HUES48 (cell line): ENCODE measurements around the gene KAZALD1.

Experiments
- H3K27ac ChIP-seq: one replicate; pipeline ENCODE4 v1.7.0; 2013; ENCODE audit warnings: low read depth, low read length, inconsistent platforms
- H3K27me3 ChIP-seq: 2 replicates; pipeline ENCODE4 v1.6.1; 2013; ENCODE audit warnings: mild to moderate bottlenecking, low read length; ENCODE audit not compliant: control insufficient read depth, insufficient read depth
- H3K36me3 ChIP-seq: 2 replicates; pipeline ENCODE4 v1.6.1; 2013; ENCODE audit warnings: low read length; ENCODE audit not compliant: control insufficient read depth, insufficient read depth
- H3K4me1 ChIP-seq: 2 replicates; pipeline ENCODE4 v1.6.1; 2013; ENCODE audit warnings: mild to moderate bottlenecking, low read length; ENCODE audit not compliant: control insufficient read depth, insufficient read depth
- H3K4me3 ChIP-seq: 2 replicates; pipeline ENCODE4 v1.5.1; 2013; ENCODE audit warnings: mild to moderate bottlenecking, low read depth, low read length
- H3K9ac ChIP-seq: 2 replicates; pipeline ENCODE4 v1.6.1; 2013; ENCODE audit warnings: mild to moderate bottlenecking, low read depth, low read length, moderate library complexity
- H3K9me3 ChIP-seq: 2 replicates; pipeline ENCODE4 v1.6.1; 2013; ENCODE audit warnings: low read length; ENCODE audit not compliant: control insufficient read depth, insufficient read depth

Gene KAZALD1

DNA sequence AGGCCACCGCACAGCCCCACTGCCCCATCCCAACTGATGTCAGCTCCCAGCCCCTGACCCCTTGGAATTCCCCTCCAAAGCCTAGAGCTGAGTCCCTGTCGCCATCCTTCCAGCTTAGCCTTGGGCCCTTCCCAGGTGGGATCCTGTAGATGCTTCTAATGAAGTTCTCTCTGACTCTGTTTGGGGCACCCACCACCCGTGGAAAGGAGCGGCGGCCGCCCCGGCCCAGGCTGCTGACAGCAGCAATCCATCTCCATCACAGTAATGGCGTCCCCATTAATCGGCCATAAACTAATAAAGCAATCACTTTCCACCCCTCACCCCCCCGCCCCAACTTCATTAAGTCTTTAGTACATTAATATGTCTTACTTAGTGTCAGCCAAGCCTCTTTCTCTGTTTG, 25.6 kb downstream of the KAZALD1 start:
- H3K9ac ChIP-seq = no peak overlapping the region
- peaks cover 29% of the 10 kb centered on the region for H3K27me3 ChIP-seq
- no peak overlapping the region for H3K27ac ChIP-seq
- H3K4me1 ChIP-seq = no peaks in the 10 kb centered on the region
- no peak overlapping the region for H3K4me3 ChIP-seq
- H3K36me3 ChIP-seq = no peaks in the 10 kb centered on the region
- no peaks in the 10 kb centered on the region for H3K9me3 ChIP-seq

DNA sequence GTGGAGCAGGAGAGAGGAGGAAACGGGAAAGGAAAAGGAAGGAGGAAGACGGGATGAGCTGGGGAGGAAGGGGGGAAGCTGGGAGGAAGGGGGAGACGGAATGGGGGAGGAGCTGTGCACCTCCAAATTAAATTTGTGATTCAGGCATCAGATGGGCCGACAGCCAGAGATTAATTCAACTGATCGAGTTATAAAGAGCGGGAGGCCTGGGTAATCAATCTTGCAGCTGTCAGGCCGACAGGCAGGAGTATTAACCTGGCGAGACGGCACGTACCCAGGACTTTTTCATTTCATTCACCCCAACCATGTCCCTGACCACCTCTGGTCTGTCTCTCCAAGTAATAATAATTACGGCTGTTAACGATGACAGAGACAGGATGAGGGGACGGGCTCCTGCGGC, 26.2 kb downstream of the KAZALD1 start:
- Histone ChIP-seq H3K27me3 (peaks cover 28% of the 10 kb centered on the region), H3K36me3 (no peaks in the 10 kb centered on the region), H3K27ac (no peak overlapping the region), H3K9me3 (no peaks in the 10 kb centered on the region), H3K4me1 (no peaks in the 10 kb centered on the region; the same call in 1 of the 2 replicates), H3K4me3 (no peak overlapping the region), H3K9ac (no peak overlapping the region)

DNA sequence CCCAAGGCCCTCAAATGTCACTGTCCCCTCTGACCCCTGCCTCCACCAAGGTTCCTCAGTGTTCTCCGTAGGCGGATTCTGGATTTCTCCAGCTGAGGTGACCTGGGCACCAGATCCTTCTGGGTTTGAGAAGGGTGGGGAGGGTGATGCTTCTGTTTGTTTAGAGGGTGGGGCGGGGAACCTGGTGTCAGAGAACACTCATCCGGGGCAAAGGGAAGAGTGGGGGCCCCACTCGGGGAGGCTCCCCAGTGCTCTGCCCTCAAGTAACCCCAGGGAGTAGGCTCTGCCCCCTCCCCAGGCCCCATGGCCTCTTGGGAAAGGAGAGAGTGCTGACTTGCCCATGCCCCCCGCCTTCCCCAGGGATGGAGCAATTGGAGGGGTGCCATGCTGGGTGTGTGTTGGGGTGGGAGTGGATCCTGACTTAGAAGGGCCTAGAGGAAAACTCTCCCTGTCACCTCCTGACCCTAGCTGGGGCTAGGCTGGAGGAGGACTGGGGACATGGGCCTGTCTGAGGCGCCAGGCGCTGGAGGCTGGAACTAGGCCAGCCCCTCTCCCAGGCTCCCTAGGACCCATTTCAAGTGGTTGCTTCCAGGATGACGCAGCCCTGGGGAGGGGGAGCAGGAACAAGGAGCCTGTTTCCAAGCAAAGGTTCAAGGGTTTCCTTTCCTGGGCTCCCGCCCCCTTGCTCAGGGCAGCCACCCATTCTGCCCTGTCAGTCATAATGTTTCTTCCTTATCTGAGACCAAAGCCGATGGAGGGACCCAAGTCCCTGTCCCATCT, 27.9 kb downstream of the KAZALD1 start:
- H3K27ac ChIP-seq = no peak overlapping the region
- no peaks in the 10 kb centered on the region for H3K36me3 ChIP-seq
- no peak overlapping the region for H3K9ac ChIP-seq
- H3K4me3 ChIP-seq = no peak overlapping the region
- H3K4me1 ChIP-seq = no peaks in the 10 kb centered on the region; the same call in 1 of the 2 replicates
- H3K9me3 ChIP-seq = no peaks in the 10 kb centered on the region
- peaks cover 27% of the 10 kb centered on the region for H3K27me3 ChIP-seq

- H3K9me3 ChIP-seq = no peaks in the 10 kb centered on the region
- peaks cover 26% of the 10 kb centered on the region for H3K27me3 ChIP-seq
Measured at GRCh38 chr10:101090597-101090996, 28.8 kb downstream of the KAZALD1 start.

GRCh38 chr10:101091546-101092290, 29.9 kb downstream of the KAZALD1 start:
- no peak overlapping the region for H3K4me3 ChIP-seq

More at GRCh38 chr10:101090597-101090996, 28.8 kb downstream of the KAZALD1 start:
- no peak overlapping the region for H3K27ac ChIP-seq
- no peaks in the 10 kb centered on the region for H3K36me3 ChIP-seq
- no peak overlapping the region for H3K4me3 ChIP-seq
- no peaks in the 10 kb centered on the region; the same call in 1 of the 2 replicates for H3K4me1 ChIP-seq
- H3K9ac ChIP-seq = no peak overlapping the region

GRCh38 chr10:101092881-101093354, 31.1 kb downstream of the KAZALD1 start:
- H3K27ac ChIP-seq = no peak overlapping the region
- H3K9me3 ChIP-seq = no peaks in the 10 kb centered on the region
- H3K27me3 ChIP-seq = peaks cover 31% of the 10 kb centered on the region
- H3K9ac ChIP-seq = no peak overlapping the region
- no peaks in the 10 kb centered on the region for H3K36me3 ChIP-seq
- H3K4me1 ChIP-seq = peaks cover 2% of the 10 kb centered on the region; the same call in 1 of the 2 replicates
- H3K4me3 ChIP-seq = no peak overlapping the region

More at GRCh38 chr10:101091546-101092290, 29.9 kb downstream of the KAZALD1 start:
- H3K9ac ChIP-seq = no peak overlapping the region
- peaks cover 2% of the 10 kb centered on the region; the same call in 1 of the 2 replicates for H3K4me1 ChIP-seq
- H3K27me3 ChIP-seq = peaks cover 28% of the 10 kb centered on the region
- no peak overlapping the region for H3K27ac ChIP-seq
- no peaks in the 10 kb centered on the region for H3K36me3 ChIP-seq
- no peaks in the 10 kb centered on the region for H3K9me3 ChIP-seq

DNA sequence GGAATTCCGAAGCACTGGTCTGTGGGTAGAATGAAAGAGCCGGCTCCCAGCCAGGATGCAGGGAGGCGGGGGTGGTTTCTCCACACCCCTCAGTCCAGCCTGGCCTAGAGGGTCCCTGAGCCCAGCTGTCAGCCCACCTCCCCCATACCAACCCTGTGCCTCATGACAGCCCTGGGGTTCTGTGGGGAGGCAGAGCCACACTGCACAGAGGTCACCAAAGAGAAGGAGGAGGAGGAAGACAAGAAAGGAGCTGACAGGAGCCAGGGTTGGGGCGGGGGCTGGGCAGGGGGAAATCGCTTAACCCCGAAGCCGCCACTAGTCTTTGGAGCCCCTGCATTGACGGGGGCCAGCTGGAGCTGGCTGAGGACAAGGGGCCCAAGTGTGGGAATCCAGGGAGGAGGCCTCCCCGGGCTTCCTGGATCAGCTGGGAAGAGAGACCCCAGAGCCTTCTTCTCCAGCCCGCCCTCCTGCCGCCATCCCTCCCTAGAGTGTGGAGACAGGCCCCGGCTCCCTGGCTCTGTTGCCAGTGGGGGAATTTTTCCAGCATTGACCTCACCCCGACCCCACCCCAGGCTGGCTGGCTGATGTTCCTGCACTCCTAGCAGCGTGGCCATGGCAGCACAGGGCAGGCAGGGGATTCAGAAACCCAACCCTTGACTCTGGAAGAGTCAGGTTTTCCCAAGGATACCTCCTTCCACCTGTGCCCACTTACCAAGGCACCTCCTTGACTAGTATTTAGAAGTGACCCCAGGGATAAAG, 32.5 kb downstream of the KAZALD1 start:
- no peaks in the 10 kb centered on the region for H3K9me3 ChIP-seq
- H3K9ac ChIP-seq = no peak overlapping the region
- H3K36me3 ChIP-seq = no peaks in the 10 kb centered on the region
- peaks cover 33% of the 10 kb centered on the region for H3K27me3 ChIP-seq
- H3K27ac ChIP-seq = no peak overlapping the region
- peaks cover 2% of the 10 kb centered on the region; the same call in 1 of the 2 replicates for H3K4me1 ChIP-seq
- H3K4me3 ChIP-seq = no peak overlapping the region

GRCh38 chr10:101095004-101095403, 33.2 kb downstream of the KAZALD1 start:
- Histone ChIP-seq H3K36me3 (no peaks in the 10 kb centered on the region), H3K27ac (no peak overlapping the region), H3K4me1 (peaks cover 2% of the 10 kb centered on the region; the same call in 1 of the 2 replicates), H3K27me3 (peaks cover 40% of the 10 kb centered on the region), H3K9me3 (no peaks in the 10 kb centered on the region), H3K4me3 (no peak overlapping the region), H3K9ac (no peak overlapping the region)

- H3K27me3 ChIP-seq = peaks cover 44% of the 10 kb centered on the region
- H3K36me3 ChIP-seq = no peaks in the 10 kb centered on the region
- H3K4me1 ChIP-seq = peaks cover 2% of the 10 kb centered on the region; the same call in 1 of the 2 replicates
- no peak overlapping the region for H3K9ac ChIP-seq
- H3K4me3 ChIP-seq = no peak overlapping the region
- H3K27ac ChIP-seq = no peak overlapping the region
- no peaks in the 10 kb centered on the region for H3K9me3 ChIP-seq
Measured at GRCh38 chr10:101095550-101096213, 33.9 kb downstream of the KAZALD1 start.

- peaks cover 44% of the 10 kb centered on the region for H3K27me3 ChIP-seq
- no peaks in the 10 kb centered on the region for H3K36me3 ChIP-seq
- no peak overlapping the region for H3K4me3 ChIP-seq
- H3K27ac ChIP-seq = no peak overlapping the region
- no peak overlapping the region for H3K9ac ChIP-seq
- H3K4me1 ChIP-seq = peaks cover 2% of the 10 kb centered on the region; the same call in 1 of the 2 replicates
- H3K9me3 ChIP-seq = no peaks in the 10 kb centered on the region
Measured at GRCh38 chr10:101096378-101096777, 34.6 kb downstream of the KAZALD1 start.
